ENCODE measurements around the gene NPR1.

Gene NPR1

GRCh38 chr1:153679337-153680119, 1.0 kb downstream of the NPR1 start:
- Mint-ChIP-seq H3K27me3 (peaks cover 40 to 48% of the 10 kb centered on the region in 2 donors), H3K9me3 (no peaks in the 10 kb centered on the region), H3K27ac (peak overlapping the region; percentile 1), H3K36me3 (peaks cover 0 to 6% of the 10 kb centered on the region in 2 donors), H3K4me1 (peaks cover 21 to 28% of the 10 kb centered on the region in 2 donors), H3K4me3 (peak overlapping the region; percentile 73 to 85)
- no peak for DNase-seq
- ATAC-seq (replicated peaks): peak; percentile 50 to 63

- Mint-ChIP-seq H3K9me3 (no peaks in the 10 kb centered on the region), H3K4me1 (peaks cover 21 to 28% of the 10 kb centered on the region in 2 donors), H3K4me3 (peak overlapping the region; percentile 73 to 85), H3K27me3 (peaks cover 44 to 48% of the 10 kb centered on the region in 2 donors), H3K27ac (no peak overlapping the region), H3K36me3 (peaks cover 0 to 6% of the 10 kb centered on the region in 2 donors)
- DNase-seq (no peak), ATAC-seq (replicated peaks) (no peak)
Observed at GRCh38 chr1:153680120-153680403, 1.6 kb downstream of the NPR1 start.

- no peaks in the 10 kb centered on the region for H3K9me3 Mint-ChIP-seq
- DNase-seq: no peak
- H3K27me3 Mint-ChIP-seq: peaks cover 50 to 53% of the 10 kb centered on the region in 2 donors
- peaks cover 17 to 27% of the 10 kb centered on the region in 2 donors for H3K4me1 Mint-ChIP-seq
- peaks cover 6 to 7% of the 10 kb centered on the region in 2 donors for H3K36me3 Mint-ChIP-seq
- no peak overlapping the region for H3K4me3 Mint-ChIP-seq
- no peak overlapping the region for H3K27ac Mint-ChIP-seq
- no peak for ATAC-seq (replicated peaks)
Observed at GRCh38 chr1:153682730-153683129, 4.2 kb downstream of the NPR1 start.

- Mint-ChIP-seq H3K27me3 (peaks cover 39 to 50% of the 10 kb centered on the region in 2 donors), H3K4me3 (no peak overlapping the region), H3K4me1 (peaks cover 16 to 27% of the 10 kb centered on the region in 2 donors), H3K27ac (no peak overlapping the region), H3K9me3 (no peaks in the 10 kb centered on the region), H3K36me3 (peaks cover 15% of the 10 kb centered on the region in 2 donors)
- no peak for ATAC-seq (replicated peaks)
- DNase-seq: no peak
Observed at GRCh38 chr1:153683854-153684253, 5.4 kb downstream of the NPR1 start.

GRCh38 chr1:153684892-153685291, 6.4 kb downstream of the NPR1 start:
- Mint-ChIP-seq H3K27ac (no peak overlapping the region), H3K4me1 (peaks cover 16 to 28% of the 10 kb centered on the region in 2 donors), H3K36me3 (peaks cover 14 to 15% of the 10 kb centered on the region in 2 donors), H3K9me3 (no peaks in the 10 kb centered on the region), H3K4me3 (no peak overlapping the region), H3K27me3 (peaks cover 34 to 46% of the 10 kb centered on the region in 2 donors)
- DNase-seq: no peak
- no peak for ATAC-seq (replicated peaks)

- DNase-seq: no peak
Observed at GRCh38 chr1:153685544-153686340, 7.3 kb downstream of the NPR1 start.

GRCh38 chr1:153687346-153688125, 9.0 kb downstream of the NPR1 start:
- Mint-ChIP-seq H3K4me1 (peaks cover 12 to 21% of the 10 kb centered on the region in 2 donors), H3K36me3 (peaks cover 14 to 15% of the 10 kb centered on the region in 2 donors), H3K27me3 (peaks cover 16 to 27% of the 10 kb centered on the region in 2 donors), H3K27ac (no peak overlapping the region), H3K4me3 (no peak overlapping the region), H3K9me3 (no peaks in the 10 kb centered on the region)
- DNase-seq (no peak), ATAC-seq (replicated peaks) (no peak)

More at GRCh38 chr1:153685544-153686340, 7.3 kb downstream of the NPR1 start:
- Mint-ChIP-seq H3K27ac (no peak overlapping the region), H3K36me3 (peaks cover 14 to 15% of the 10 kb centered on the region in 2 donors), H3K4me3 (no peak overlapping the region), H3K9me3 (no peaks in the 10 kb centered on the region), H3K27me3 (peaks cover 26 to 38% of the 10 kb centered on the region in 2 donors), H3K4me1 (peaks cover 12 to 21% of the 10 kb centered on the region in 2 donors)
- no peak for ATAC-seq (replicated peaks)

GRCh38 chr1:153688276-153688675, 9.8 kb downstream of the NPR1 start:
- no peak overlapping the region for H3K27ac Mint-ChIP-seq
- peaks cover 16 to 27% of the 10 kb centered on the region in 2 donors for H3K27me3 Mint-ChIP-seq
- DNase-seq (no peak), ATAC-seq (replicated peaks) (no peak)
- peaks cover 12 to 21% of the 10 kb centered on the region in 2 donors for H3K4me1 Mint-ChIP-seq
- peaks cover 13 to 15% of the 10 kb centered on the region in 2 donors for H3K36me3 Mint-ChIP-seq
- H3K4me3 Mint-ChIP-seq: no peak overlapping the region
- H3K9me3 Mint-ChIP-seq: no peaks in the 10 kb centered on the region

GRCh38 chr1:153688736-153689328, 10.3 kb downstream of the NPR1 start:
- ATAC-seq (replicated peaks): peak; percentile 36 to 39

GRCh38 chr1:153693466-153693865, 15.0 kb downstream of the NPR1 start:
- Mint-ChIP-seq H3K9me3 (no peaks in the 10 kb centered on the region), H3K27ac (no peak overlapping the region), H3K4me1 (peaks cover 15 to 26% of the 10 kb centered on the region in 2 donors), H3K27me3 (peaks cover 3 to 7% of the 10 kb centered on the region in 2 donors), H3K36me3 (peaks cover 4% of the 10 kb centered on the region in 2 donors), H3K4me3 (no peak overlapping the region)
- no peak for ATAC-seq (replicated peaks)
- no peak for DNase-seq

More at GRCh38 chr1:153688736-153689328, 10.3 kb downstream of the NPR1 start:
- Mint-ChIP-seq H3K9me3 (no peaks in the 10 kb centered on the region), H3K4me1 (peaks cover 12 to 21% of the 10 kb centered on the region in 2 donors), H3K36me3 (peaks cover 10 to 15% of the 10 kb centered on the region in 2 donors), H3K27me3 (peaks cover 16 to 23% of the 10 kb centered on the region in 2 donors), H3K4me3 (no peak overlapping the region), H3K27ac (no peak overlapping the region)
- no peak for DNase-seq

- DNase-seq (no peak), ATAC-seq (replicated peaks) (no peak)
- Mint-ChIP-seq H3K9me3 (no peaks in the 10 kb centered on the region), H3K4me1 (peaks cover 6 to 18% of the 10 kb centered on the region in 2 donors), H3K27me3 (peaks cover 0 to 7% of the 10 kb centered on the region in 2 donors), H3K36me3 (no peaks in the 10 kb centered on the region), H3K27ac (no peak overlapping the region), H3K4me3 (no peak overlapping the region)
Observed at GRCh38 chr1:153696741-153697140, 18.3 kb downstream of the NPR1 start.

GRCh38 chr1:153697191-153698019, 18.9 kb downstream of the NPR1 start:
- H3K36me3 Mint-ChIP-seq: no peaks in the 10 kb centered on the region
- ATAC-seq (replicated peaks) (peak; percentile 40 to 42), DNase-seq (no peak)
- H3K27ac Mint-ChIP-seq: peak overlapping the region; percentile 37
- peaks cover 6 to 18% of the 10 kb centered on the region in 2 donors for H3K4me1 Mint-ChIP-seq
- H3K9me3 Mint-ChIP-seq: no peaks in the 10 kb centered on the region
- H3K27me3 Mint-ChIP-seq: peaks cover 0 to 7% of the 10 kb centered on the region in 2 donors
- H3K4me3 Mint-ChIP-seq: peak overlapping the region; percentile 57 to 70
